Osteoblast (primary cell): ENCODE results near the gene CFAP161. TPM values are rescaled to one million over a fixed set of nuclear protein-coding genes. Genes with fewer than 3 reads are reported as not detected.

Experiments
- DNase-seq: peaks from one replicate; pipeline ENCODE4 v3.0.0; 2011; ENCODE audit warnings: low spot score, mixed read lengths; ENCODE audit not compliant: insufficient read length; ENCODE audit errors: missing footprints
- H2AFZ ChIP-seq: 2 replicates; pipeline ENCODE4 v1.6.0; 2011; ENCODE audit warnings: mild to moderate bottlenecking, low read length
- H3K27ac ChIP-seq: 2 replicates; pipeline ENCODE4 v1.5.1; 2011; ENCODE audit warnings: mild to moderate bottlenecking, low read depth, low read length, moderate library complexity
- H3K27me3 ChIP-seq: 2 replicates; pipeline ENCODE4 v1.6.0; 2012; ENCODE audit warnings: mild to moderate bottlenecking, control low read depth, inconsistent platforms, low read length, moderate library complexity; ENCODE audit not compliant: insufficient read depth
- H3K36me3 ChIP-seq: 2 replicates; pipeline ENCODE4 v1.5.1; 2011; ENCODE audit warnings: mild to moderate bottlenecking, low read length, control low read depth, moderate library complexity; ENCODE audit not compliant: insufficient read depth
- H3K4me1 ChIP-seq: 2 replicates; pipeline ENCODE4 v1.5.1; 2011; ENCODE audit warnings: mild to moderate bottlenecking, low read length, control low read depth, moderate library complexity; ENCODE audit not compliant: insufficient read depth
- H3K4me2 ChIP-seq: 2 replicates; pipeline ENCODE4 v1.6.0; 2011; ENCODE audit warnings: mild to moderate bottlenecking, low read length; ENCODE audit not compliant: insufficient read depth
- H3K4me3 ChIP-seq: fragments of 200-600 bp; sonication (generic); 3 replicates; pipeline ENCODE4 v1.5.1; 2012; ENCODE audit warnings: mild to moderate bottlenecking, low read length, inconsistent platforms; ENCODE audit not compliant: insufficient read depth
- H3K79me2 ChIP-seq: 2 replicates; pipeline ENCODE4 v1.6.0; 2012; ENCODE audit warnings: mild to moderate bottlenecking, low read length, control low read depth, inconsistent platforms; ENCODE audit not compliant: insufficient read depth
- H3K9me3 ChIP-seq: 2 replicates; pipeline ENCODE4 v1.5.1; 2011; ENCODE audit warnings: low read depth, low read length, control low read depth
- H4K20me1 ChIP-seq: 2 replicates; pipeline ENCODE4 v1.6.0; 2012; ENCODE audit warnings: mild to moderate bottlenecking, low read length, control low read depth; ENCODE audit not compliant: insufficient read depth
- CTCF ChIP-seq: IDR thresholded peaks from 2 replicates; pipeline ENCODE4 v1.5.1; 2011; ENCODE audit warnings: mild to moderate bottlenecking, low read depth, low read length, moderate library complexity; ENCODE audit errors: extremely low read depth
- total RNA-seq: library from RNA; depleted of rRNA; stranded (reverse); fragments of >200 nt; gene quantifications from 2 replicates; pipeline ENCODE4 v1.2.3, GENCODE V29; 2012

The CFAP161 gene
- total RNA-seq, 1 donor, result under 0.01 TPM

- Histone ChIP-seq H3K4me1 (peaks cover 17% of the 10 kb centered on the region), H3K27me3 (no peaks in the 10 kb centered on the region), H3K36me3 (no peaks in the 10 kb centered on the region), H3K4me3 (no peak overlapping the region), H3K79me2 (no peaks in the 10 kb centered on the region), H3K9me3 (no peaks in the 10 kb centered on the region), H4K20me1 (no peaks in the 10 kb centered on the region), H3K4me2 (no peak overlapping the region), H2AFZ (no peak overlapping the region), H3K27ac (no peak overlapping the region)
- DNase-seq, result no peak
- no peak for TF ChIP-seq CTCF
Measured at GRCh38 chr15:81168131-81168526, 34.1 kb downstream of the CFAP161 start.

- no peaks in the 10 kb centered on the region for H3K9me3 ChIP-seq
- H3K79me2 ChIP-seq, result no peaks in the 10 kb centered on the region
- no peak overlapping the region for H2AFZ ChIP-seq
- no peak for TF ChIP-seq CTCF
- no peak overlapping the region for H3K4me3 ChIP-seq
- no peak overlapping the region for H3K4me2 ChIP-seq
- DNase-seq, result no peak
- H4K20me1 ChIP-seq, result no peaks in the 10 kb centered on the region
- H3K36me3 ChIP-seq, result no peaks in the 10 kb centered on the region
- H3K27me3 ChIP-seq, result no peaks in the 10 kb centered on the region
- no peak overlapping the region for H3K27ac ChIP-seq
- peaks cover 17% of the 10 kb centered on the region for H3K4me1 ChIP-seq
Measured at GRCh38 chr15:81168644-81169043, 34.6 kb downstream of the CFAP161 start.

GRCh38 chr15:81170511-81170910 lies 36.4 kb downstream of the CFAP161 start:
- H3K79me2 ChIP-seq, result no peaks in the 10 kb centered on the region
- no peak overlapping the region for H3K4me3 ChIP-seq
- H4K20me1 ChIP-seq, result no peaks in the 10 kb centered on the region
- no peak for TF ChIP-seq CTCF
- H3K36me3 ChIP-seq, result no peaks in the 10 kb centered on the region
- H3K4me1 ChIP-seq, result peaks cover 1% of the 10 kb centered on the region
- H2AFZ ChIP-seq, result no peak overlapping the region
- no peak overlapping the region for H3K27ac ChIP-seq
- H3K27me3 ChIP-seq, result no peaks in the 10 kb centered on the region
- DNase-seq, result no peak
- H3K4me2 ChIP-seq, result no peak overlapping the region
- no peaks in the 10 kb centered on the region for H3K9me3 ChIP-seq

- no peaks in the 10 kb centered on the region for H3K27me3 ChIP-seq
- no peaks in the 10 kb centered on the region for H3K4me1 ChIP-seq
- no peak overlapping the region for H3K4me3 ChIP-seq
- no peak overlapping the region for H3K27ac ChIP-seq
- no peak for TF ChIP-seq CTCF
- H4K20me1 ChIP-seq, result no peaks in the 10 kb centered on the region
- no peak overlapping the region for H2AFZ ChIP-seq
- H3K36me3 ChIP-seq, result no peaks in the 10 kb centered on the region
- no peaks in the 10 kb centered on the region for H3K79me2 ChIP-seq
- no peak overlapping the region for H3K4me2 ChIP-seq
- no peak for DNase-seq
- H3K9me3 ChIP-seq, result no peaks in the 10 kb centered on the region
Measured at GRCh38 chr15:81171286-81171685, 37.2 kb downstream of the CFAP161 start.
